RWPE2 (cell line): ENCODE results near the gene MESP2.

Experiments
- ATAC-seq: fragments of 200-7000 bp; cut with Tn5 transposase; 3 replicates; pipeline ENCODE4 v1.9.1; 2021; ENCODE audit warnings: low read depth
- DNase-seq: peaks from one replicate; pipeline ENCODE4 v3.0.0-alpha.2; 2020; ENCODE audit warnings: low spot score
- H3K27ac ChIP-seq: fragments of 450-650 bp; 2 replicates; pipeline ENCODE4 v1.5.1; 2017; ENCODE audit warnings: mild to moderate bottlenecking; ENCODE audit not compliant: poor library complexity, severe bottlenecking
- H3K27me3 ChIP-seq: fragments of 250-450 bp; sonication (Bioruptor Pico); 2 replicates; pipeline ENCODE4 v1.5.1; 2021; ENCODE audit warnings: mild to moderate bottlenecking, moderate library complexity; ENCODE audit not compliant: insufficient read depth, poor library complexity, severe bottlenecking
- H3K36me3 ChIP-seq: fragments of 250-450 bp; sonication (Bioruptor Pico); 2 replicates; pipeline ENCODE4 v1.5.1; 2020; ENCODE audit warnings: low read depth, mild to moderate bottlenecking, moderate library complexity
- H3K4me1 ChIP-seq: fragments of 250-450 bp; sonication (Bioruptor Pico); 2 replicates; pipeline ENCODE4 v1.5.1; 2021; ENCODE audit warnings: mild to moderate bottlenecking, moderate library complexity; ENCODE audit not compliant: insufficient read depth, poor library complexity, severe bottlenecking
- H3K4me3 ChIP-seq: fragments of 250-450 bp; sonication (Bioruptor Pico); 2 replicates; pipeline ENCODE4 v1.5.1; 2021; ENCODE audit warnings: mild to moderate bottlenecking, moderate library complexity; ENCODE audit not compliant: severe bottlenecking
- H3K9me3 ChIP-seq: fragments of 250-450 bp; sonication (Bioruptor Pico); 2 replicates; pipeline ENCODE4 v1.5.1; 2021; ENCODE audit warnings: mild to moderate bottlenecking, moderate library complexity; ENCODE audit not compliant: severe bottlenecking
- CTCF ChIP-seq: fragments of 450-650 bp; IDR thresholded peaks from one replicate; pipeline ENCODE4 v1.5.1; 2017; ENCODE audit warnings: mild to moderate bottlenecking, moderate library complexity; ENCODE audit not compliant: poor library complexity, severe bottlenecking

MESP2 gene

GRCh38 chr15:89792106-89792805 lies 16.1 kb downstream of the MESP2 start:
- DNase-seq (peak; percentile 73), ATAC-seq (no peak)
- Histone ChIP-seq H3K27me3 (no peaks in the 10 kb centered on the region), H3K27ac (no peak overlapping the region), H3K36me3 (peaks cover 26% of the 10 kb centered on the region), H3K9me3 (peaks cover 3% of the 10 kb centered on the region), H3K4me3 (no peak overlapping the region), H3K4me1 (peaks cover 10% of the 10 kb centered on the region)
- no peak for TF ChIP-seq CTCF

- Histone ChIP-seq H3K9me3 (no peaks in the 10 kb centered on the region), H3K27ac (peak overlapping the region; percentile 14), H3K36me3 (peaks cover 7% of the 10 kb centered on the region; the same call in 1 of the 2 replicates), H3K4me1 (peaks cover 10% of the 10 kb centered on the region), H3K4me3 (no peak overlapping the region), H3K27me3 (no peaks in the 10 kb centered on the region)
- DNase-seq (peak; percentile 21), ATAC-seq (no peak)
- no peak for TF ChIP-seq CTCF
Measured at GRCh38 chr15:89794627-89795241, 18.6 kb downstream of the MESP2 start.

GRCh38 chr15:89795996-89796395 lies 19.9 kb downstream of the MESP2 start:
- Histone ChIP-seq H3K36me3 (0 out of 2 replicates have a peak, but pooled peaks cover 3% of the 10 kb centered on the region), H3K4me1 (peaks cover 10% of the 10 kb centered on the region), H3K27ac (no peak overlapping the region), H3K27me3 (no peaks in the 10 kb centered on the region), H3K9me3 (no peaks in the 10 kb centered on the region), H3K4me3 (no peak overlapping the region)
- no peak for TF ChIP-seq CTCF
- ATAC-seq (no peak), DNase-seq (no peak)

GRCh38 chr15:89797678-89798201 lies 21.6 kb downstream of the MESP2 start:
- Histone ChIP-seq H3K4me3 (no peak overlapping the region), H3K4me1 (peaks cover 10% of the 10 kb centered on the region), H3K27ac (no peak overlapping the region), H3K9me3 (no peaks in the 10 kb centered on the region), H3K36me3 (0 out of 2 replicates have a peak, but pooled peaks cover 3% of the 10 kb centered on the region), H3K27me3 (no peaks in the 10 kb centered on the region)
- ATAC-seq (no peak), DNase-seq (peak; percentile 52)
- TF ChIP-seq CTCF: no peak
